Adipose tissue (tissue), 3 donors: Measurements from ENCODE around the gene RNF180. TPM values are rescaled to one million over a fixed set of nuclear protein-coding genes. Genes with fewer than 3 reads are reported as not detected.

Experiments
- polyA plus RNA-seq, 3 donors: library from polyadenylated mRNA; stranded (reverse); fragments of 200-250 nt; gene quantifications; one replicate each; pipeline ENCODE4 v1.2.3, GENCODE V29; 2013
- donor health status: healthy with polysubstance abuse.
- donor health status: Bipolar disorder and iron deficiency.
- donor health status: healthy.

The RNF180 gene
- polyA plus RNA-seq, 3 donors = 0.99 to 3.4 (median 2.5) TPM

Other genes with a start within 250 kb of the RNF180 start
- not detected for gene HTR1A, start 203.4 kb upstream of the RNF180 start, polyA plus RNA-seq